K562 (cell line): Measurements from ENCODE around the gene LYPD6B.

ENCODE experiments used
- DPF2 ChIP-seq: fragments of 450-650 bp; IDR thresholded peaks from 2 replicates; pipeline ENCODE4 v1.6.1; 2016
- ZNF41 ChIP-seq: fragments of 250-450 bp; sonication (Bioruptor Pico); conservative IDR thresholded peaks from 2 replicates; pipeline ENCODE4 v1.4.0; 2020; ENCODE audit warnings: mild to moderate bottlenecking

DNA sequence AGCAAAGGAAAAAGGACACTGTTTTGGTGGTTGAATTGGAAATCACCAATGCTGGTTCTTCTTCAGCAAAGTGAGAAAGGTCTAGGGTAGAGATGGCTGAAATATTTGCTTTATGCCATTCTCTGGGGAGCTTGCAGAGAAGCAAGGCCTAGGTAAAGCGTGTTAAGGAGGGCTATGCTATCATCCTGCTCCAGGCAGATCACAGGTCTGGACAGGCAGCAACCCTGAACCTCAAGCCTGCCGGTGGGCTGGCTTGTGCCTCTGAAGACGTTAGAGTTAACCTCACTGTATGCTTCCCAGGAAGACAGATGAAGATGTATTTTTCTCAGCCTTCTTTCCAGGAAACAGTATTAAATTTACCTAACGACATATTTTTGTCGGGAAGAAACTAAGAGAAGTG lies 153.4 kb downstream of the LYPD6B start:
- TF ChIP-seq ZNF41 (no peak), DPF2 (no peak)
